KBM-7 (cell line): Measurements from ENCODE around the gene POLR3H.
"Not testable (repeated sequence)": the region's sequence is repeated elsewhere in the genome, so short reads cannot be mapped to it uniquely, and the experiment has no call there.

ENCODE experiments used
- DNase-seq: peaks from one replicate; pipeline ENCODE4 v3.0.0-alpha.2; 2015
- in situ Hi-C: fragments of 300-500 bp; cut with MboI; formaldehyde crosslinking; loops from 2 replicates; pipeline ENCODE4 v1.14.3; 2020; ENCODE audit warnings: low sequenced_read_pairs, low pct_unique_long_range_greater_than_20kb, mixed read lengths

POLR3H gene

DNA sequence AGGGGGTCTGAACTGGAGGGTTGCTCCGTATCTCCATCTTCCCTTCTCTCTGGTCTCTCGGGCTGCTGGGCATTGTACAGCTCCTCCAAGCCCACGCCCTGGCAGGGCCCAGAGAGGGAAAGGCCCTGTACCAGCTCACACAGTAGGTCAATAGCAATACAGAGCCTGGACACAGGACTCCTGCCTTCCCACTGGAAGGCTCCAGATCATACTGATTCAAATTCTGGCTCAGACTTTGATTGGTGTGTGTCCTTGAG is 23.2 kb upstream of the POLR3H start:
- no peak for DNase-seq
- in situ Hi-C loops: no loop called here

GRCh38 chr22:41565403-41566054 is 21.3 kb upstream of the POLR3H start:
- in situ Hi-C loops: no loop called here
- peak; percentile 18 for DNase-seq

- no peak for DNase-seq
- in situ Hi-C loops: no loop called here
These were observed 20.3 kb upstream of the POLR3H start for GRCh38 chr22:41564563-41564962.

- in situ Hi-C loops: no loop called here
- DNase-seq: no peak
These were observed 18.9 kb upstream of the POLR3H start for GRCh38 chr22:41563051-41563711.

DNA sequence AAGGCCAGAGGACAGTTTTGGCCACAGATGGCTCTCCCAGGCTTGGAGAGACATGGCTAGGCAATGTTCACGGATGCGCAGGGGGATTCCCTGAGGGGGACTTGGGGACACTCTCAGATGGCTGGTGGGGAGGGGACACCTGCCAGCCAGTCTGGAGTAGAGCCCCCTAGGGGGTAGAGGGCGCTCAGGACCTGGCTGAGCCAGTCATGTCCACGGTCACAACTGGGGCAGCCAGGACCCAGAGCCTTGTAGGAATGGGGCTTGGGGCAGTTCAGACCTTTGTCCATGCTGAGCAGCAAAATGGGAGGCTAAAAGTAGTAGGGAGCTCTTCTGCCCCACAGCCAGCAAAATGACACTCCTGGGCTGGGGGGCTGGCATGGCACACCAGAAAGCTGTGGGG is 18.2 kb upstream of the POLR3H start:
- in situ Hi-C loops: no loop called here
- no peak for DNase-seq

- in situ Hi-C loops: no loop called here
- no peak for DNase-seq
These were observed 17.5 kb upstream of the POLR3H start for GRCh38 chr22:41561788-41562187.

DNA sequence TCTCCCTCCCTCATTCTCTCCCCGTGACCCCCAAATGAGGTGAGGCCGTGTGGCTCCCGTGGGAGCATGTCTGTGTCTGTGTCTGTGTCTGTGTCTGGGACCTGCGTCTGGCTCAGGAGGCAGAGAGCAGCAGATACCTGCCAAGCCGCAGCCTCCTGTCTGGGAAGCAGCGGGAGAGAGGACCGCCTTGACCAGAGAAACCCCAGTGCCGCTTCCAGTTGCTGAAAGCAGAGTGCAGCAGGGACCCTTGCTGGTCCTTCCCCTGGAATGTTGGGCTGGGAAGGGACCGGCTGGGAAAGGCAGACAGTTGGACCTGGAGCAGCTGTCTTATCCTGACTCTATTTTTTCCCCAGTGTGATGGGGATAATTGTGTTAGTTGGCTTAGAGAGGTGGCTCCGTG is 17.1 kb upstream of the POLR3H start:
- no peak for DNase-seq
- in situ Hi-C loops: no loop called here

DNA sequence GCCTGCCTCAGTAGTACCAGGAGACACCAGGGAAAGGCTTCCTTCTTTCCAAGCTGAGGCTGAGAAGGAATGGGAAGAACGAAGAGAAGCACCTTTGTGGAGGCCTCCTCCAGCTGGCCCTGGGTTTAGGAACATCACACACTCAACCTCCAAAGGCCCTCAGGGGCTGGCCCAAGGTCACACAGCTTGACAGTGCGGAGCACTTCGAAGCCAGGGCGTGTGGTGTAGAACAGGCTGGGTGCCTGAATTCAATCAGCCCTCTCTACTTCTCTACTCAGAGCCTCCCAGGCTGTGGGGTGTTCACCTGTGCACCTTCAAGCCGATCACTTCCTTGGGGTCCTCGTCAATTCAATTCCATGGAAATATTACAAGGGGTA is 15.8 kb upstream of the POLR3H start:
- in situ Hi-C loops: no loop called here

DNA sequence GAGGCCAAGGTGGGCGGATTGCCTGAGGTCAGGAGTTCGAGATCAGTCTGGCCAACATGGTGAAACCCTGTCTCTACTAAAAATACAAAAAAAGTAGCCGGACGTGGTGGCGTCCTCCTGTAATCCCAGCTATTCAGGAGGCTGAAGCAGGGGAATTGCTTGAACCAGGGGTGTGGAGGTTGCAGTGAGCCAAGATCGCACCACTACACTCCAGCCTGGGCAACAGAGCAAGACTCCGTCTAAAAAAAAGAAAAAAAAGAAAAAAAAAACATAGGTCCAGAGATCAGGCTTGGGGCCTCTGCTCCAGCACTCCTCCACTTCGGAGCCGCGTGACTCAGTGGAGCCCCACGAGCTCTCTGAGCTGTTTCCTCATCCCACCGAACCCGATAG is 14.0 kb upstream of the POLR3H start:
- in situ Hi-C loops, DNase-seq: not testable (repeated sequence)

More for the DNA sequence above, 15.8 kb upstream of the POLR3H start:
- no peak for DNase-seq

GRCh38 chr22:41557401-41558240 is 13.4 kb upstream of the POLR3H start:
- DNase-seq: no peak
- in situ Hi-C loops: no loop called here

DNA sequence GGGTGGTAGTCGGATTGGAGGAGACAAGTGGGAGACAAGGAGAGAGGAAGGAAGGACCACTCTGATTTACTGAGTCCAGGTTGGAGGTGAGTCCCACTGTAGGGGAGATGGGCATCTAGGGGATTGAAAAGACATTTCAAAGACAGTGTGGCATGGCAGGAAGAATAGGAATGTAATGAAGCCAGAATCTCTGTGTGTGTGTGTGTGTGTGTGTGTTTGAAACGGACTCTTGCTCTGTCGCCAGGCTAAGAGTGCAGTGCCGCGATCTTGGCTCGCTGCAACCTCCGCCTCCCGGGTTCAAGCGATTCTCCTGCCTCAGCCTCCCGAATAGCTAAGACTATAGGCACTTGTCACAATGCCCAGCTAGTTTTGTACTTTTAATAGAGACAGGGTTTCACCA is 12.3 kb upstream of the POLR3H start:
- in situ Hi-C loops: no loop called here
- no peak for DNase-seq

GRCh38 chr22:41555325-41555982 is 11.2 kb upstream of the POLR3H start:
- DNase-seq: no peak
- in situ Hi-C loops: no loop called here

GRCh38 chr22:41551877-41552582 is 7.8 kb upstream of the POLR3H start:
- in situ Hi-C loops: no loop called here
- no peak for DNase-seq

DNA sequence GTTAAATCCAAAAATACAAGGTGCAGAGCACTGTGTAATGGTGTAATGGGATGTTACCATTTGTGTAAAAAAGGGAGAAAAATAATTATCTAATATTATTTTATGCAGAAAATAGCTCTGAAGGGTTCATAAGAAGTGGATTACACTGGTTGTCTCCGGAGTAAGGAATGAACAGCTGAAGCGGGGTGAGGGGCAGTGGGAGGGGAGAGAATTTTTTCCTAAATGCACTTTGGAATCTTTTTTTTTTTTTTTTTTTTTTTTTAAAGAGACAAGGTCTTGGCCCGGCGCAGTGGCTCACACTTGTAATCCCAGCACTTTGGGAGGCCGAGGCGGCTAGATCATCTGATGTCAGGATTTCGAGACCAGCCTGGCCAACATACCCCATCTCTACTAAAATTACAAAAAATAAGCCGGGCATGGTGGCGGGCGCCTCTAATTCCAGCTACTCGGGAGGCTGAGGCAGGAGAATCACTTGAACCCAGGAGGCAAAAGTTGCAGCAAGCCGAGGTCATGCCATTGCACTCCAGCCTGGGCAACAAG is 6.8 kb upstream of the POLR3H start:
- DNase-seq: no peak
- in situ Hi-C loops: no loop called here

DNA sequence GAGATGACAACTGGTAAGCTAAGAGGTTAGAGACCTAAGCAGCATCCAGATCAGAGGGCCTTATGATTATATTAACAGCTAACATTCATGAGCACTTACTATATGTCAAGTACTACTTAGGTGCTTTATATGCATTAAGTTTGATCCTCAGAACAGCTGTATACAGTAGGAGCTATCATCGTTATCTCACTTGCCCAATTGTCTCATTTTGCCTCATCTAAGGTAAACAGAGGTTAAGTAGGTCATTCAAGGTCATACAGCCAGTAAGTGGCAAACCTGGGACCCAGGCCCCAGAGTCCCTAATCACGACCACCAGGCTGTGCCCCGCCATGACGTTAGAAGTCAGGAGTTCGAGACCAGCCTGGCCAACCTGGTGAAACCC is 4.6 kb upstream of the POLR3H start:
- no peak for DNase-seq
- in situ Hi-C loops: no loop called here

- no peak for DNase-seq
- in situ Hi-C loops: no loop called here
These were observed 604 bp upstream of the POLR3H start for GRCh38 chr22:41544671-41545476.

DNA sequence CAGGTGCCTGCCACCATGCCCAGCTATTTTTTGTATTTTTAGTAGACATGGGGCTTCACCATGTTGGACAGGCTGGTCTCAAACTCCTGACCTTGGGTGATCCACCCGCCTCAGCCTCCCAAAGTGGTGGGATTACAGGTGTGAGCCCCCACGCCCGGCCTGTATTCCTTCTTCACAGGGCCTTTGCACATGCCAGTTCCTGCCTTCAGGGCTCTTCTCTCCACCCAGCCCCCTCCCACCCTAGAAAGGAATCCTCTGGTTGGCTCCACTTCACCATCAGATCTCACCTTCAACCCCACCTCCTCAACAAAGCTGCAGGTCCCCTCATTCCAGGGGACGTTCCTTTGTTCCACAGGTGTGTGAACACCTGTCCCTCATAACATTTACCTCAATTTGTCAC is 2.0 kb downstream of the POLR3H start:
- no peak for DNase-seq
- in situ Hi-C loops: no loop called here

- DNase-seq: no peak
- in situ Hi-C loops: no loop called here
These were observed 2.8 kb downstream of the POLR3H start for GRCh38 chr22:41541484-41541883.

DNA sequence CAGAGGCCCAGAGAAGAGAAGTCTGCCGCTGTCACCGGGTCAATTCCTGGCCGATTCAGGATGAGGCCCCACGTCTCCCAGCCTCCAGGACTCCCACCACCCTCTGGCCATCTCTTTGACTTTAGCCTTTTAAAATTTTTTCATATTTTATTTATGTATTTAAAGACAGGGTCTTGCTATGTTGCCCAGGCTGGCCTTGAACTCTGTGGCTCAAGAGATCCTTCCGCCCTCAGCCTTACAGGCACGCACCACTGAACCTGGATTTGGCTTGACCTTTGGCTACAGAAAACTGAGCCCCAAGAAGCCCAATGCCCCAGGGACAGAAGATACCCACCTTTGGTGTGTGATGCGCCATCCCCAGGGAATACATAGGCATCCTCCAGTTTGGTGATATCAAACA is 3.9 kb downstream of the POLR3H start:
- in situ Hi-C loops: no loop called here
- DNase-seq: no peak
